Brain microvascular endothelial cell (primary cell): Measurements from ENCODE around the gene MARCKSL1.

ENCODE experiments used
- DNase-seq: peaks from one replicate; pipeline ENCODE4 v3.0.0-alpha.2; 2020
- H3K27ac ChIP-seq: fragments of 250-450 bp; sonication (Bioruptor Pico); 2 replicates; pipeline ENCODE4 v1.5.1; 2020; ENCODE audit warnings: mild to moderate bottlenecking, moderate library complexity
- H3K27me3 ChIP-seq: fragments of 250-450 bp; sonication (Bioruptor Pico); replicated peaks from 2 replicates; pipeline ENCODE4 v1.5.1; 2020; ENCODE audit warnings: mild to moderate bottlenecking
- H3K36me3 ChIP-seq: fragments of 250-450 bp; sonication (Bioruptor Pico); replicated peaks from 2 replicates; pipeline ENCODE4 v1.5.1; 2020; ENCODE audit warnings: mild to moderate bottlenecking
- H3K4me3 ChIP-seq: 2 replicates; pipeline ENCODE4 v1.5.1; 2011; ENCODE audit warnings: low read depth, mild to moderate bottlenecking, control low read depth, low read length, moderate library complexity
- CTCF ChIP-seq: IDR thresholded peaks from 2 replicates; pipeline ENCODE4 v1.5.1; 2011; ENCODE audit warnings: low read depth, mild to moderate bottlenecking, moderate library complexity, low read length, control low read depth, inconsistent platforms; ENCODE audit errors: missing control alignments
- in situ Hi-C: cut with HindIII; loops from 2 replicates; pipeline ENCODE4 v1.10.0; 2017; ENCODE audit warnings: low sequenced_read_pairs, low pct_ligation_motif_present

MARCKSL1 gene

GRCh38 chr1:32362474-32363313 is 26.7 kb upstream of the MARCKSL1 start, which contains the start of the genes FAM229A and TSSK3:
TSS of gene FAM229A (minus strand) at chr1:32362485. CDS start at chr1:32362091, 394 bp downstream.
TSS of gene TSSK3 (plus strand) at chr1:32362539. CDS start at chr1:32362702, 163 bp downstream.
- Histone ChIP-seq H3K27me3 (no peaks in the 10 kb centered on the region), H3K4me3 (peak within 1 kb of the TSS; percentile 47), H3K27ac (no peak within 1 kb of the TSS), H3K36me3 (peaks cover 29% of the 10 kb centered on the region)
- in situ Hi-C loops = no loop called here
- no peak for TF ChIP-seq CTCF
- no peak for DNase-seq

- peak; percentile 23 for TF ChIP-seq CTCF
- in situ Hi-C loops = no loop called here
- no peaks in the 10 kb centered on the region for H3K27me3 ChIP-seq
- H3K4me3 ChIP-seq = peak overlapping the region; percentile 47
- no peak overlapping the region for H3K27ac ChIP-seq
- H3K36me3 ChIP-seq = peaks cover 21% of the 10 kb centered on the region
- peak; percentile 20 for DNase-seq
Measured at GRCh38 chr1:32361674-32362473, 25.8 kb upstream of the MARCKSL1 start.

- peaks cover 16% of the 10 kb centered on the region for H3K36me3 ChIP-seq
- in situ Hi-C loops = no loop called here
Measured at GRCh38 chr1:32361308-32361673, 25.3 kb upstream of the MARCKSL1 start.

GRCh38 chr1:32358435-32358834 is 22.4 kb upstream of the MARCKSL1 start:
- H3K27ac ChIP-seq = no peak overlapping the region
- no peak for DNase-seq
- no peaks in the 10 kb centered on the region for H3K27me3 ChIP-seq
- peaks cover under 1% of the 10 kb centered on the region for H3K36me3 ChIP-seq
- in situ Hi-C loops = no loop called here
- TF ChIP-seq CTCF = no peak
- no peak overlapping the region for H3K4me3 ChIP-seq

More at GRCh38 chr1:32361308-32361673, 25.3 kb upstream of the MARCKSL1 start:
- DNase-seq = no peak
- no peak for TF ChIP-seq CTCF
- H3K27me3 ChIP-seq = no peaks in the 10 kb centered on the region
- no peak overlapping the region for H3K27ac ChIP-seq
- no peak overlapping the region for H3K4me3 ChIP-seq

- Histone ChIP-seq H3K27ac (no peak overlapping the region), H3K27me3 (no peaks in the 10 kb centered on the region), H3K36me3 (no peaks in the 10 kb centered on the region), H3K4me3 (no peak overlapping the region)
- DNase-seq = no peak
- no peak for TF ChIP-seq CTCF
- in situ Hi-C loops = no loop called here
Measured at GRCh38 chr1:32357614-32358013, 21.6 kb upstream of the MARCKSL1 start.
